Measurements from ENCODE around the gene BANK1.

- TF ChIP-seq CTCF (IDR thresholded peaks at IDR 0.05), result no peak
- no peak for TF ChIP-seq EZH2 (IDR thresholded peaks at IDR 0.05; ENCODE audit: borderline replicate concordance, insufficient read depth, low read depth, low read length, poor library complexity, severe bottlenecking)
Measured at GRCh38 chr4:101953949-101954348, 163.4 kb downstream of the BANK1 start.

All from B cell (primary cell).